NCI-H2196 (cell line): ENCODE measurements around the gene AMIGO3.

Experiments used
- DNase-seq: peaks from one replicate; lab custom pipeline; 2025; ENCODE audit not compliant: unreplicated experiment; lab: John Stamatoyannopoulos, UW

The AMIGO3 gene

DNA sequence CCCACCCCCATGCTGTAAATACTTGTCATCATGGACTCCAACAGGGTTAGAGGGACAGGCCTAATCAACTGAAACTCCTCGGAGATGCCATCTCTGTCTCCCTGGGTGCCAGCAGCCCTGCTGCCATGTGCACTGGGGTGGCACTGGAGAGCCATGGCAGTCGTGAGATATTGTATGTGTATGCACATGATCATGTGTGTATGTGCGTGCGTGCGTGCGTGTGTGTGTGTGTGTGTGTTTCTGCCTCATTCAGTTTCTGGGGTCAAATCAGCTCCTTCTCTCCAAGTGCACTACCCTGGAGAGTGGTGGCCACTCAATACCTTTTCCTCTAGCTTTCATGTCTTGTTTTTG is 48.6 kb downstream of the AMIGO3 start:
- no peak for DNase-seq

GRCh38 chr3:49669352-49669751 is 50.1 kb downstream of the AMIGO3 start:
- DNase-seq = no peak

GRCh38 chr3:49668861-49669260 is 50.6 kb downstream of the AMIGO3 start:
- DNase-seq = no peak

GRCh38 chr3:49668414-49668797 is 51.1 kb downstream of the AMIGO3 start:
- no peak for DNase-seq

DNA sequence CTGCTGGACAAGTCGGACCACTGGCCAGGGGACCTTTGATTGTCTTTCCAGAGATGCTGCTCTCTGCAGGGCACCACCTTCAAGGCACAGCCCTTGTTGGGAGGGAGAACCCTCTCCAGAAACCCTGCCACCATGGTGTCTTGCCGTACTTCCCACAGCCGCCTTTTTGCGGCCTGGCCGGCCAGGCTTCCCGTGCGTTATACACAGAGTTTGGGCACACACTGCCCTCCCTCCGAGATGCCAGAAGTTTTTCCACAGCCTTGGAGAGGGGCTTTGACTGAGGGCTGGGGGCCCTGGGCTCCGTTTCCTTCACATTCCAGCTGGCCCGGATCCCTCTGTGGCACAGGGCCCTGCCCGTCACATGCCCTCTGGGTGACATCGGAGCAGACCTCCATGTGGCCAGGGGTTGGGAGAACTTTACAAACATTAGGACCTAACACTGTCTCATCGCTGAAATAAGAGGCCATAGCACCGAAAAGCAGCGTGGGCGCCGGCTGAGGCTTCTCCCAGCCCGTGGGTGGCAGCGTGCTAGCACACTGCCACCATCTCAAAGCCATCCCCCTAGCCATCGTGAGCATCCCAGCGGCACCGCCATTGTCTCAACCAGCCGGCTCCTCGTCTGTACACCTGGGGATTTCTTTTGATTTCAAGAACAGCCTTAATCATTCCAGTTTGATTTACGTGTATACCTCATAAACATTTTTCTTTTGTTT is 51.6 kb downstream of the AMIGO3 start:
- no peak for DNase-seq
